IMR-90 (cell line): ENCODE measurements around the gene ITPR3. TPM values are rescaled to one million over a fixed set of nuclear protein-coding genes. Genes with fewer than 3 reads are reported as not detected.

ENCODE experiments used
- ATAC-seq: fragments of 200-7000 bp; cut with Tn5 transposase; 2 replicates; pipeline ENCODE4 v1.9.1; 2020; ENCODE audit warnings: low read depth, mild to moderate bottlenecking, moderate library complexity
- BruUV-seq: library from RNA; stranded (reverse); fragments of 400-500 nt; replicated peaks from 2 replicates; lab custom pipeline; 2021; lab: Mats Ljungman, UMichigan
- CTCF ChIA-PET: fragments of 300-600 bp; formaldehyde crosslinking; extraction: SDS; loops from one replicate; lab custom pipeline; 2021; ENCODE audit warnings: antibody characterized with exemption; lab: Yijun Ruan, JAX
- POLR2A ChIA-PET: fragments of 300-600 bp; sonication (Branson Sonifier 250); formaldehyde crosslinking; loops from one replicate; lab custom pipeline; 2022; ENCODE audit warnings: antibody characterized with exemption; ENCODE audit not compliant: unreplicated experiment; lab: Charles Lee
- DNase-seq: peaks from one replicate; pipeline ENCODE4 v3.0.0; 2013
- H2AFZ ChIP-seq: replicated peaks from 2 replicates; pipeline ENCODE3; 2013; ENCODE audit warnings: low read length, mild to moderate bottlenecking; ENCODE audit not compliant: poor library complexity
- H2AK5ac ChIP-seq: 2 replicates; pipeline ENCODE4 v1.6.1; 2013; ENCODE audit warnings: low read depth, low read length, inconsistent platforms
- H2AK9ac ChIP-seq: replicated peaks from 2 replicates; pipeline ENCODE3; 2013; ENCODE audit warnings: mild to moderate bottlenecking, low read depth, low read length, moderate library complexity; ENCODE audit not compliant: poor library complexity
- H2BK120ac ChIP-seq: 2 replicates; pipeline ENCODE4 v1.6.1; 2013; ENCODE audit warnings: low read depth, low read length, inconsistent platforms
- H2BK15ac ChIP-seq: 3 replicates; pipeline ENCODE4 v1.6.1; 2013; ENCODE audit warnings: low read depth, low read length, inconsistent platforms
- H2BK20ac ChIP-seq: 2 replicates; pipeline ENCODE4 v1.6.1; 2013; ENCODE audit warnings: low read depth, mild to moderate bottlenecking, inconsistent platforms, low read length, moderate library complexity
- H2BK5ac ChIP-seq: 2 replicates; pipeline ENCODE4 v1.6.1; 2013; ENCODE audit warnings: mild to moderate bottlenecking, low read depth, low read length, inconsistent platforms; ENCODE audit not compliant: poor library complexity, severe bottlenecking
- H3K14ac ChIP-seq: replicated peaks from 2 replicates; pipeline ENCODE4 v1.6.1; 2013; ENCODE audit warnings: low read depth, low read length, inconsistent platforms
- H3K18ac ChIP-seq: 2 replicates; pipeline ENCODE4 v1.6.1; 2013; ENCODE audit warnings: low read depth, low read length, control low read depth
- H3K23ac ChIP-seq: 2 replicates; pipeline ENCODE4 v1.6.1; 2013; ENCODE audit warnings: low read depth, low read length, inconsistent platforms
- H3K27ac ChIP-seq: 2 replicates; pipeline ENCODE4 v1.5.1; 2013; ENCODE audit warnings: mild to moderate bottlenecking, control low read depth, low read length; ENCODE audit not compliant: insufficient read depth
- H3K27me3 ChIP-seq: 2 replicates; pipeline ENCODE4 v1.6.1; 2013; ENCODE audit warnings: low read length; ENCODE audit not compliant: control insufficient read depth, insufficient read depth
- H3K36me3 ChIP-seq: 2 replicates; pipeline ENCODE4 v1.6.1; 2013; ENCODE audit warnings: low read length, mixed read lengths; ENCODE audit not compliant: control insufficient read depth, insufficient read depth
- H3K4ac ChIP-seq: 2 replicates; pipeline ENCODE4 v1.6.1; 2013; ENCODE audit warnings: low read depth, low read length, inconsistent platforms
- H3K4me1 ChIP-seq: 2 replicates; pipeline ENCODE4 v1.6.1; 2013; ENCODE audit warnings: low read length, mixed read lengths; ENCODE audit not compliant: control insufficient read depth, insufficient read depth
- H3K4me2 ChIP-seq: 2 replicates; pipeline ENCODE4 v1.6.1; 2013; ENCODE audit warnings: low read depth, mild to moderate bottlenecking, control low read depth, low read length, moderate library complexity
- H3K4me3 ChIP-seq: 2 replicates; pipeline ENCODE4 v1.5.1; 2013; ENCODE audit warnings: low read depth, mild to moderate bottlenecking, control low read depth, low read length, moderate library complexity; ENCODE audit not compliant: insufficient read depth
- H3K56ac ChIP-seq: 2 replicates; pipeline ENCODE4 v1.6.1; 2013; ENCODE audit warnings: low read length, inconsistent platforms; ENCODE audit not compliant: insufficient read depth; ENCODE audit errors: extremely low read depth
- H3K79me1 ChIP-seq, 2 experiments: 2 replicates each; pipeline ENCODE4 v1.6.1; 2013; ENCODE audit warnings: low read length in 2 of 2, inconsistent platforms in 1 of 2, low read depth in 1 of 2
- H3K9ac ChIP-seq: 2 replicates; pipeline ENCODE4 v1.6.1; 2013; ENCODE audit warnings: low read depth, low read length, control low read depth
- H3K9me1 ChIP-seq: 2 replicates; pipeline ENCODE4 v1.6.1; 2013; ENCODE audit warnings: low read length, inconsistent platforms; ENCODE audit not compliant: insufficient read depth
- H3K9me3 ChIP-seq: 2 replicates; pipeline ENCODE4 v1.6.1; 2013; ENCODE audit warnings: low read length; ENCODE audit not compliant: control insufficient read depth, insufficient read depth
- H4K20me1 ChIP-seq: 2 replicates; pipeline ENCODE4 v1.6.1; 2013; ENCODE audit warnings: low read length, inconsistent platforms; ENCODE audit not compliant: insufficient read depth
- H4K5ac ChIP-seq: 2 replicates; pipeline ENCODE4 v1.6.1; 2013; ENCODE audit warnings: mild to moderate bottlenecking, low read depth, low read length, control low read depth
- H4K8ac ChIP-seq, 2 experiments: 2 replicates each; pipeline ENCODE4 v1.6.1; 2013; ENCODE audit warnings: low read depth in 2 of 2, low read length in 2 of 2, control low read depth in 1 of 2, inconsistent platforms in 1 of 2
- H4K91ac ChIP-seq: 2 replicates; pipeline ENCODE4 v1.6.1; 2013; ENCODE audit warnings: low read depth, low read length, inconsistent platforms; ENCODE audit not compliant: insufficient read depth
- BHLHE40 ChIP-seq: fragments of 150-350 bp; IDR thresholded peaks from 2 replicates; pipeline ENCODE4 v1.6.1; 2016; ENCODE audit warnings: mild to moderate bottlenecking, low read depth, low read length
- CEBPB ChIP-seq: IDR thresholded peaks from 2 replicates; pipeline ENCODE4 v1.6.1; 2012; ENCODE audit warnings: low read depth, low read length, improper control_type of control experiment
- CHD1 ChIP-seq: IDR thresholded peaks from 2 replicates; pipeline ENCODE4 v1.6.1; 2012; ENCODE audit warnings: low read depth, low read length, improper control_type of control experiment
- CTCF ChIP-seq: conservative IDR thresholded peaks from 2 replicates; pipeline ENCODE4 v1.5.1; 2012; ENCODE audit warnings: mild to moderate bottlenecking, low read depth, low read length, improper control_type of control experiment
- ELK1 ChIP-seq: fragments of 150-350 bp; IDR thresholded peaks from 2 replicates; pipeline ENCODE4 v1.6.1; 2016; ENCODE audit warnings: low read depth, mild to moderate bottlenecking, low read length, moderate library complexity, borderline replicate concordance
- FOS ChIP-seq: fragments of 150-350 bp; IDR thresholded peaks from 2 replicates; pipeline ENCODE4 v1.6.1; 2016; ENCODE audit warnings: low read depth, low read length
- MAZ ChIP-seq: IDR thresholded peaks from 2 replicates; pipeline ENCODE4 v1.6.1; 2012; ENCODE audit warnings: low read depth, mild to moderate bottlenecking, low read length, improper control_type of control experiment, moderate library complexity, borderline replicate concordance
- NFE2L2 ChIP-seq: fragments of 150-350 bp; IDR thresholded peaks from 2 replicates; pipeline ENCODE4 v1.6.1; 2016; ENCODE audit warnings: low read depth, mild to moderate bottlenecking, low read length
- POLR2A ChIP-seq: IDR thresholded peaks from 2 replicates; pipeline ENCODE4 v1.6.1; 2012; ENCODE audit warnings: mild to moderate bottlenecking, low read depth, low read length
- RAD21 ChIP-seq: IDR thresholded peaks from 2 replicates; pipeline ENCODE4 v1.6.1; 2012; ENCODE audit warnings: low read length, improper control_type of control experiment
- RCOR1 ChIP-seq: IDR thresholded peaks from 2 replicates; pipeline ENCODE4 v1.6.1; 2012; ENCODE audit warnings: mild to moderate bottlenecking, low read length, improper control_type of control experiment; ENCODE audit not compliant: insufficient replicate concordance
- RFX5 ChIP-seq: IDR thresholded peaks from 2 replicates; pipeline ENCODE4 v1.8.0; 2012; ENCODE audit warnings: low read depth, mild to moderate bottlenecking, low read length, moderate library complexity
- SMC3 ChIP-seq: fragments of 150-350 bp; IDR thresholded peaks from 2 replicates; pipeline ENCODE4 v1.6.1; 2016; ENCODE audit warnings: low read depth, mild to moderate bottlenecking, antibody characterized with exemption, low read length, moderate library complexity
- WGBS, 2 experiments: methylation state at CpG; one replicate each; pipeline versions ENCODE4 v1.1.5 to v1.1.7; 2013; ENCODE audit warnings: missing lambda C conversion rate in 2 of 2; ENCODE audit not compliant: insufficient read length in 1 of 2; ENCODE audit errors: extremely low coverage in 2 of 2; 5-methylcytosine and 5-hydroxymethylcytosine counted together
- dilution Hi-C: fragments of 300-500 bp; cut with HindIII; formaldehyde crosslinking; loops from one replicate; pipeline ENCODE4 v1.14.3; 2018; ENCODE audit warnings: low sequenced_read_pairs; ENCODE audit not compliant: unreplicated experiment
- in situ Hi-C: fragments of 300-500 bp; cut with MboI; formaldehyde crosslinking; loops from 3 replicates; pipeline ENCODE4 v1.14.3; 2019; ENCODE audit warnings: low sequenced_read_pairs, inconsistent platforms, mixed read lengths
- intact Hi-C: fragments of 100-400 bp; cut with micrococcal nuclease; formaldehyde crosslinking; loops from 2 replicates; pipeline ENCODE4 v1.10.0; 2022
- polyA plus RNA-seq, 3 experiments: library from polyadenylated mRNA; depleted of rRNA; stranded (reverse); fragments of >200 nt; gene quantifications; 2 replicates each; pipeline ENCODE4 v1.2.3, GENCODE V29; 2012; ENCODE audit warnings: low replicate concordance in 1 of 3
- total RNA-seq: library from RNA; depleted of rRNA; stranded (reverse); fragments of >200 nt; gene quantifications from 2 replicates; pipeline ENCODE4 v1.2.3, GENCODE V29; 2012
- TF ChIP-seq, protein P1 (sequence below): fragments of 150-350 bp; IDR thresholded peaks from 2 replicates; pipeline ENCODE4 v1.6.1; 2017; ENCODE audit warnings: mild to moderate bottlenecking, antibody characterized with exemption, low read length, low read depth

ITPR3 gene
- total and polyA plus RNA-seq, 2 of the 4 experiments (the other 2 are of a cell fraction), result 1.6 to 3.7 TPM

DNA sequence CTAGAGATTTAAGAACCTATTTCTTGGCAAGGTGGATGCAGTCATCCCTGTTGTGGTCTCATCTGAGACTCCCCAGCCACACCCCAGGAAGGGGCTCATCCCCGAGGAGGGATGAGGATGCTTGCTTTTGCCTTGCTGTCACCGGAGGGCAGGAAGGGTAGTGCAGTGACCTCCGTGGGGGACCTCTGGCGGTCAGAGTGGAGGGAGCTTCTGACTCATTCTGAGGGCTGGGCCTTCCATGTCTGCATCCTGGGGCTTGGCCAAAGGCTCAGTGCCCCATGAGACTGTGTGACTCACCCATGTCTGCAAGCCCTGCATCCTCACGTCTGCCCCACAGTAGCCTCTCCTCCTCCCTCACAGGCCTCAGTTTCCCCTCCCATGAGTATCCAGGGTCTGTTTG, 51.7 kb downstream of the ITPR3 start:
- ChIA-PET POLR2A (no interaction called here), CTCF (interaction anchor here (1.2 to 1.7 kb wide), 3 partner anchors 18 to 83 kb away, joined by 3 to 6 read pairs (median 4); no protein-coding TSS in a partner anchor)
- H3K14ac ChIP-seq, result no peak overlapping the region
- dilution Hi-C loops (no loop called here), intact Hi-C loops (loop anchor here (1.0 to 10.0 kb wide), 2 partner anchors 84 to 218 kb away; partner anchors contain the start of gene ZBTB9), in situ Hi-C loops (no loop called here)
- H3K27me3 ChIP-seq, result no peaks in the 10 kb centered on the region
- H3K79me1 ChIP-seq, result no peaks in the 10 kb centered on the region
- peak overlapping the region; percentile 98 for H2AK9ac ChIP-seq
- H3K4me1 ChIP-seq, result peaks cover 21% of the 10 kb centered on the region
- no TSS peak for BruUV-seq
- H3K9me1 ChIP-seq, result peaks cover 20% of the 10 kb centered on the region
- H2BK20ac ChIP-seq, result peak overlapping the region; percentile 27; the same call in 1 of the 2 replicates
- peak overlapping the region; percentile 78 for H2AFZ ChIP-seq
- peak overlapping the region in 1 of 2 experiments; percentile 45; a peak in 1 of 4 replicates for H4K8ac ChIP-seq
- H3K9ac ChIP-seq, result no peak overlapping the region
- H3K4ac ChIP-seq, result peak overlapping the region; percentile 42
- ATAC-seq (peak; percentile 95), DNase-seq (peak; percentile 95)
- H4K5ac ChIP-seq, result no peak overlapping the region
- H3K56ac ChIP-seq, result no peak overlapping the region
- no peak overlapping the region for H3K27ac ChIP-seq
- H3K23ac ChIP-seq, result no peak overlapping the region
- peak overlapping the region; percentile 32 for H2BK120ac ChIP-seq
- 0 out of 2 replicates have a peak overlapping the region, but pooled peaks have one; percentile 34 for H4K91ac ChIP-seq
- no peaks in the 10 kb centered on the region for H3K9me3 ChIP-seq
- H3K36me3 ChIP-seq, result no peaks in the 10 kb centered on the region
- WGBS, 2 experiments, result 7% methylated on average over 3 of the region's 5 CpGs; no CpG with 5 or more reads in 1 of the 2 experiments
- no peaks in the 10 kb centered on the region for H4K20me1 ChIP-seq
- no peak overlapping the region for H3K4me3 ChIP-seq
- no peak overlapping the region for H3K18ac ChIP-seq
- H2BK15ac ChIP-seq, result no peak overlapping the region
- H2BK5ac ChIP-seq, result peak overlapping the region; percentile 22
- H3K4me2 ChIP-seq, result no peak overlapping the region
- peak overlapping the region; percentile 58 for H2AK5ac ChIP-seq
- TF ChIP-seq POLR2A (no peak), RCOR1 (peak; percentile 61), CTCF (peak; percentile 63), NFE2L2 (no peak), FOS (peak; percentile 93), RFX5 (no peak), SMC3 (peak; percentile 64), BHLHE40 (peak; percentile 38; the same call in 1 of the 2 replicates), ELK1 (no peak), CEBPB (peak; percentile 35; the same call in 1 of the 2 replicates), CHD1 (no peak), MAZ (peak; percentile 66; the same call in 1 of the 2 replicates), RAD21 (peak; percentile 54)
- TF ChIP-seq, protein P1, sequence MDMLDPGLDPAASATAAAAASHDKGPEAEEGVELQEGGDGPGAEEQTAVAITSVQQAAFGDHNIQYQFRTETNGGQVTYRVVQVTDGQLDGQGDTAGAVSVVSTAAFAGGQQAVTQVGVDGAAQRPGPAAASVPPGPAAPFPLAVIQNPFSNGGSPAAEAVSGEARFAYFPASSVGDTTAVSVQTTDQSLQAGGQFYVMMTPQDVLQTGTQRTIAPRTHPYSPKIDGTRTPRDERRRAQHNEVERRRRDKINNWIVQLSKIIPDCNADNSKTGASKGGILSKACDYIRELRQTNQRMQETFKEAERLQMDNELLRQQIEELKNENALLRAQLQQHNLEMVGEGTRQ, result no peak
